Measurements from ENCODE around the gene USP15.
"Not testable (repeated sequence)": the region's sequence is repeated elsewhere in the genome, so short reads cannot be mapped to it uniquely, and the experiment has no call there.

USP15 gene

GRCh38 chr12:62368430-62369223 is 108.4 kb downstream of the USP15 start:
- H3K27me3 ChIP-seq (ENCODE audit: control insufficient read depth in 1 of 2, insufficient read depth in 2 of 2, low read length in 2 of 2); H3K27ac ChIP-seq (ENCODE audit: low read length); H3K4me1 ChIP-seq (ENCODE audit: control insufficient read depth, insufficient read depth, low read length); H3K9ac ChIP-seq (ENCODE audit: low read length in 2 of 2); H3K4me3 ChIP-seq (ENCODE audit: low read length in 2 of 2); H3K9me3 ChIP-seq (ENCODE audit: control insufficient read depth in 2 of 2, low read length in 2 of 2); H3K36me3 ChIP-seq (ENCODE audit: control insufficient read depth in 2 of 2, insufficient read depth in 2 of 2, low read length in 2 of 2): not testable (repeated sequence)

GRCh38 chr12:62370189-62370588 is 110.0 kb downstream of the USP15 start:
- no peak overlapping the region for H3K4me3 ChIP-seq (ENCODE audit: low read length in 2 of 2)
- no peak overlapping the region for H3K27ac ChIP-seq (ENCODE audit: low read length)
- no peaks in the 10 kb centered on the region for H3K36me3 ChIP-seq (ENCODE audit: control insufficient read depth in 2 of 2, insufficient read depth in 2 of 2, low read length in 2 of 2)
- no peaks in the 10 kb centered on the region for H3K4me1 ChIP-seq (ENCODE audit: control insufficient read depth, insufficient read depth, low read length)
- no peak overlapping the region for H3K9ac ChIP-seq (ENCODE audit: low read length in 2 of 2)
- H3K9me3 ChIP-seq (ENCODE audit: control insufficient read depth in 2 of 2, low read length in 2 of 2), result no peaks in the 10 kb centered on the region
- no peaks in the 10 kb centered on the region for H3K27me3 ChIP-seq (ENCODE audit: control insufficient read depth in 1 of 2, insufficient read depth in 2 of 2, low read length in 2 of 2)

GRCh38 chr12:62371661-62372060 is 111.5 kb downstream of the USP15 start:
- Histone ChIP-seq H3K4me1 (ENCODE audit: control insufficient read depth, insufficient read depth, low read length) (no peaks in the 10 kb centered on the region), H3K9me3 (ENCODE audit: control insufficient read depth in 2 of 2, low read length in 2 of 2) (no peaks in the 10 kb centered on the region), H3K36me3 (ENCODE audit: control insufficient read depth in 2 of 2, insufficient read depth in 2 of 2, low read length in 2 of 2) (no peaks in the 10 kb centered on the region), H3K4me3 (ENCODE audit: low read length in 2 of 2) (no peak overlapping the region), H3K27me3 (ENCODE audit: control insufficient read depth in 1 of 2, insufficient read depth in 2 of 2, low read length in 2 of 2) (no peaks in the 10 kb centered on the region), H3K9ac (ENCODE audit: low read length in 2 of 2) (no peak overlapping the region), H3K27ac (ENCODE audit: low read length) (no peak overlapping the region)

GRCh38 chr12:62372134-62372533 is 111.9 kb downstream of the USP15 start:
- Histone ChIP-seq H3K27ac (ENCODE audit: low read length) (no peak overlapping the region), H3K36me3 (ENCODE audit: control insufficient read depth in 2 of 2, insufficient read depth in 2 of 2, low read length in 2 of 2) (no peaks in the 10 kb centered on the region)

GRCh38 chr12:62372825-62373224 is 112.6 kb downstream of the USP15 start:
- Histone ChIP-seq H3K4me1 (ENCODE audit: control insufficient read depth, insufficient read depth, low read length) (no peaks in the 10 kb centered on the region), H3K36me3 (ENCODE audit: control insufficient read depth in 2 of 2, insufficient read depth in 2 of 2, low read length in 2 of 2) (no peaks in the 10 kb centered on the region), H3K9me3 (ENCODE audit: control insufficient read depth in 2 of 2, low read length in 2 of 2) (no peaks in the 10 kb centered on the region), H3K27ac (ENCODE audit: low read length) (no peak overlapping the region), H3K9ac (ENCODE audit: low read length in 2 of 2) (no peak overlapping the region), H3K27me3 (ENCODE audit: control insufficient read depth in 1 of 2, insufficient read depth in 2 of 2, low read length in 2 of 2) (no peaks in the 10 kb centered on the region), H3K4me3 (ENCODE audit: low read length in 2 of 2) (no peak overlapping the region)

More at GRCh38 chr12:62372134-62372533, 111.9 kb downstream of the USP15 start:
- H3K9me3 ChIP-seq (ENCODE audit: control insufficient read depth in 2 of 2, low read length in 2 of 2), result no peaks in the 10 kb centered on the region
- no peaks in the 10 kb centered on the region for H3K27me3 ChIP-seq (ENCODE audit: control insufficient read depth in 1 of 2, insufficient read depth in 2 of 2, low read length in 2 of 2)
- H3K4me3 ChIP-seq (ENCODE audit: low read length in 2 of 2), result no peak overlapping the region
- H3K4me1 ChIP-seq (ENCODE audit: control insufficient read depth, insufficient read depth, low read length), result no peaks in the 10 kb centered on the region
- H3K9ac ChIP-seq (ENCODE audit: low read length in 2 of 2), result no peak overlapping the region

- no peaks in the 10 kb centered on the region for H3K4me1 ChIP-seq (ENCODE audit: control insufficient read depth, insufficient read depth, low read length)
- H3K4me3 ChIP-seq (ENCODE audit: low read length in 2 of 2), result no peak overlapping the region
- H3K9me3 ChIP-seq (ENCODE audit: control insufficient read depth in 2 of 2, low read length in 2 of 2), result no peaks in the 10 kb centered on the region
- H3K9ac ChIP-seq (ENCODE audit: low read length in 2 of 2), result no peak overlapping the region
- H3K27ac ChIP-seq (ENCODE audit: low read length), result no peak overlapping the region
- no peaks in the 10 kb centered on the region for H3K27me3 ChIP-seq (ENCODE audit: control insufficient read depth in 1 of 2, insufficient read depth in 2 of 2, low read length in 2 of 2)
- H3K36me3 ChIP-seq (ENCODE audit: control insufficient read depth in 2 of 2, insufficient read depth in 2 of 2, low read length in 2 of 2), result no peaks in the 10 kb centered on the region
Observed at GRCh38 chr12:62375603-62376002, 115.4 kb downstream of the USP15 start.

- H3K27ac ChIP-seq (ENCODE audit: low read length), result no peak overlapping the region
- H3K9me3 ChIP-seq (ENCODE audit: control insufficient read depth in 2 of 2, low read length in 2 of 2), result no peaks in the 10 kb centered on the region
- no peaks in the 10 kb centered on the region for H3K4me1 ChIP-seq (ENCODE audit: control insufficient read depth, insufficient read depth, low read length)
- no peak overlapping the region for H3K9ac ChIP-seq (ENCODE audit: low read length in 2 of 2)
- H3K36me3 ChIP-seq (ENCODE audit: control insufficient read depth in 2 of 2, insufficient read depth in 2 of 2, low read length in 2 of 2), result no peaks in the 10 kb centered on the region
- H3K27me3 ChIP-seq (ENCODE audit: control insufficient read depth in 1 of 2, insufficient read depth in 2 of 2, low read length in 2 of 2), result no peaks in the 10 kb centered on the region
- no peak overlapping the region for H3K4me3 ChIP-seq (ENCODE audit: low read length in 2 of 2)
Observed at GRCh38 chr12:62379026-62379722, 119.0 kb downstream of the USP15 start.

- Histone ChIP-seq H3K9ac (ENCODE audit: low read length in 2 of 2) (no peak overlapping the region), H3K27ac (ENCODE audit: low read length) (no peak overlapping the region), H3K27me3 (ENCODE audit: control insufficient read depth in 1 of 2, insufficient read depth in 2 of 2, low read length in 2 of 2) (no peaks in the 10 kb centered on the region), H3K4me1 (ENCODE audit: control insufficient read depth, insufficient read depth, low read length) (no peaks in the 10 kb centered on the region), H3K9me3 (ENCODE audit: control insufficient read depth in 2 of 2, low read length in 2 of 2) (no peaks in the 10 kb centered on the region), H3K4me3 (ENCODE audit: low read length in 2 of 2) (no peak overlapping the region), H3K36me3 (ENCODE audit: control insufficient read depth in 2 of 2, insufficient read depth in 2 of 2, low read length in 2 of 2) (no peaks in the 10 kb centered on the region)
Observed at GRCh38 chr12:62379723-62380045, 119.5 kb downstream of the USP15 start.

- peaks cover 2 to 4% of the 10 kb centered on the region in 2 donors for H3K36me3 ChIP-seq (ENCODE audit: control insufficient read depth in 2 of 2, insufficient read depth in 2 of 2, low read length in 2 of 2)
- no peak overlapping the region for H3K4me3 ChIP-seq (ENCODE audit: low read length in 2 of 2)
- no peaks in the 10 kb centered on the region for H3K9me3 ChIP-seq (ENCODE audit: control insufficient read depth in 2 of 2, low read length in 2 of 2)
- H3K27me3 ChIP-seq (ENCODE audit: control insufficient read depth in 1 of 2, insufficient read depth in 2 of 2, low read length in 2 of 2), result no peaks in the 10 kb centered on the region
- H3K4me1 ChIP-seq (ENCODE audit: control insufficient read depth, insufficient read depth, low read length), result no peaks in the 10 kb centered on the region
- H3K27ac ChIP-seq (ENCODE audit: low read length), result no peak overlapping the region
- no peak overlapping the region for H3K9ac ChIP-seq (ENCODE audit: low read length in 2 of 2)
Observed at GRCh38 chr12:62382526-62382925, 122.3 kb downstream of the USP15 start.

- no peaks in the 10 kb centered on the region for H3K27me3 ChIP-seq (ENCODE audit: control insufficient read depth in 1 of 2, insufficient read depth in 2 of 2, low read length in 2 of 2)
- H3K9ac ChIP-seq (ENCODE audit: low read length in 2 of 2), result no peak overlapping the region
- no peaks in the 10 kb centered on the region for H3K9me3 ChIP-seq (ENCODE audit: control insufficient read depth in 2 of 2, low read length in 2 of 2)
- H3K4me3 ChIP-seq (ENCODE audit: low read length in 2 of 2), result no peak overlapping the region
- H3K36me3 ChIP-seq (ENCODE audit: control insufficient read depth in 2 of 2, insufficient read depth in 2 of 2, low read length in 2 of 2), result peaks cover 11 to 25% of the 10 kb centered on the region in 2 donors
- no peak overlapping the region for H3K27ac ChIP-seq (ENCODE audit: low read length)
- no peaks in the 10 kb centered on the region for H3K4me1 ChIP-seq (ENCODE audit: control insufficient read depth, insufficient read depth, low read length)
Observed at GRCh38 chr12:62396750-62397149, 136.5 kb downstream of the USP15 start.

GRCh38 chr12:62400135-62400534 is 139.9 kb downstream of the USP15 start:
- Histone ChIP-seq H3K9ac (ENCODE audit: low read length in 2 of 2) (no peak overlapping the region), H3K27ac (ENCODE audit: low read length) (no peak overlapping the region), H3K36me3 (ENCODE audit: control insufficient read depth in 2 of 2, insufficient read depth in 2 of 2, low read length in 2 of 2) (peaks cover 9 to 19% of the 10 kb centered on the region in 2 donors), H3K9me3 (ENCODE audit: control insufficient read depth in 2 of 2, low read length in 2 of 2) (no peaks in the 10 kb centered on the region), H3K4me3 (ENCODE audit: low read length in 2 of 2) (no peak overlapping the region), H3K27me3 (ENCODE audit: control insufficient read depth in 1 of 2, insufficient read depth in 2 of 2, low read length in 2 of 2) (no peaks in the 10 kb centered on the region), H3K4me1 (ENCODE audit: control insufficient read depth, insufficient read depth, low read length) (no peaks in the 10 kb centered on the region)
